ENCODE results near the gene CACNB4.
"Not testable (repeated sequence)": the region's sequence is repeated elsewhere in the genome, so short reads cannot be mapped to it uniquely, and the experiment has no call there.

CACNB4 gene

GRCh38 chr2:151933266-151933804 is 165.5 kb downstream of the CACNB4 start:
- DNase-seq, result no peak

GRCh38 chr2:151931756-151932155 is 167.1 kb downstream of the CACNB4 start:
- DNase-seq, result no peak

- DNase-seq, result no peak
Observed at GRCh38 chr2:151931030-151931611, 167.7 kb downstream of the CACNB4 start.

- no peak for DNase-seq
Observed at GRCh38 chr2:151930042-151930441, 168.8 kb downstream of the CACNB4 start.

GRCh38 chr2:151928380-151928779 is 170.5 kb downstream of the CACNB4 start:
- DNase-seq, result no peak

GRCh38 chr2:151927501-151928221 is 171.2 kb downstream of the CACNB4 start:
- peak in 1 of 2 experiments; percentile 42 for DNase-seq

- peak in 1 of 2 experiments; percentile 32 for DNase-seq
Observed at GRCh38 chr2:151922845-151923666, 175.8 kb downstream of the CACNB4 start.

GRCh38 chr2:151919786-151920185 is 179.1 kb downstream of the CACNB4 start:
- no peak for DNase-seq

GRCh38 chr2:151918308-151918707 is 180.5 kb downstream of the CACNB4 start:
- no peak for DNase-seq

GRCh38 chr2:151916632-151917031 is 182.2 kb downstream of the CACNB4 start:
- no peak for DNase-seq

GRCh38 chr2:151915629-151916025 is 183.2 kb downstream of the CACNB4 start:
- DNase-seq, result not testable (repeated sequence)

GRCh38 chr2:151914989-151915628 is 183.7 kb downstream of the CACNB4 start:
- DNase-seq, result no peak

- DNase-seq, result no peak
Observed at GRCh38 chr2:151908204-151908882, 190.5 kb downstream of the CACNB4 start.

GRCh38 chr2:151907286-151908203 is 191.3 kb downstream of the CACNB4 start:
- DNase-seq, result no peak

- no peak for DNase-seq
Observed at GRCh38 chr2:151906633-151906998, 192.2 kb downstream of the CACNB4 start.

GRCh38 chr2:151905963-151906632 is 192.7 kb downstream of the CACNB4 start:
- no peak for DNase-seq

- DNase-seq, result no peak
Observed at GRCh38 chr2:151904807-151905206, 194.0 kb downstream of the CACNB4 start.

- no peak for DNase-seq
Observed at GRCh38 chr2:151904021-151904420, 194.8 kb downstream of the CACNB4 start.

GRCh38 chr2:151902829-151903228 is 196.0 kb downstream of the CACNB4 start:
- DNase-seq, result no peak

GRCh38 chr2:151900331-151900730 is 198.5 kb downstream of the CACNB4 start:
- DNase-seq, result no peak

GRCh38 chr2:151899156-151899555 is 199.7 kb downstream of the CACNB4 start:
- no peak for DNase-seq

Measured in SHP77 (cell line).